HG02885 (cell line): ENCODE results near the gene ENPP7.

Source experiments
- ATAC-seq: cut with Tn5 transposase; IDR thresholded peaks from one replicate; pipeline ENCODE4 v1.9.1; 2021; ENCODE audit warnings: mild to moderate bottlenecking; ENCODE audit not compliant: unreplicated experiment, poor library complexity

The ENPP7 gene, protein sequence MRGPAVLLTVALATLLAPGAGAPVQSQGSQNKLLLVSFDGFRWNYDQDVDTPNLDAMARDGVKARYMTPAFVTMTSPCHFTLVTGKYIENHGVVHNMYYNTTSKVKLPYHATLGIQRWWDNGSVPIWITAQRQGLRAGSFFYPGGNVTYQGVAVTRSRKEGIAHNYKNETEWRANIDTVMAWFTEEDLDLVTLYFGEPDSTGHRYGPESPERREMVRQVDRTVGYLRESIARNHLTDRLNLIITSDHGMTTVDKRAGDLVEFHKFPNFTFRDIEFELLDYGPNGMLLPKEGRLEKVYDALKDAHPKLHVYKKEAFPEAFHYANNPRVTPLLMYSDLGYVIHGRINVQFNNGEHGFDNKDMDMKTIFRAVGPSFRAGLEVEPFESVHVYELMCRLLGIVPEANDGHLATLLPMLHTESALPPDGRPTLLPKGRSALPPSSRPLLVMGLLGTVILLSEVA

DNA sequence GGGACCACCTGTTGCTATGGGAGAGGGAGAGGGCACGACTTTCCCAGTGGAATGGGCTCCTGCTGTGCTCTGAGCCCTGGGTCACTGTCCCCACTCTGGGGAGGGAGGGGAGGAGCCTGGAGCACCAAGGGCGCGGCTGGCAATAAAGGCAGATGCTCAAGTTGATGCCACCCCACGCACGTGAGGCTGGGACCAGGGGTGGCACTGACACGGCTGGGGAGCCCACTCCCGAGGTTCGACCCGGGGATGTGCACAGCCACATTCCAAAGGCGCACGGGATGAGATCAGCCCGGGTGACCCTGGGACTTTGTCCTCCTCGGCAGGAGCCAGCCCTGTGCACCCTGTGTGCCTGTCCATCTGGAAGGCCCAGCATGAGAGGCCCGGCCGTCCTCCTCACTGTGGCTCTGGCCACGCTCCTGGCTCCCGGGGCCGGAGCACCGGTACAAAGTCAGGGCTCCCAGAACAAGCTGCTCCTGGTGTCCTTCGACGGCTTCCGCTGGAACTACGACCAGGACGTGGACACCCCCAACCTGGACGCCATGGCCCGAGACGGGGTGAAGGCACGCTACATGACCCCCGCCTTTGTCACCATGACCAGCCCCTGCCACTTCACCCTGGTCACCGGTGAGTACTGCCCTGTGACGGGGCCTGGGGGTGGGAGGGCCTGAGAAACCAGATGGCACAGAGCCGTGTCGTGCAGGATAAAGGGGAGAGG is at the start of gene ENPP7:
ENPP7 (plus strand) TSS at position 175 of the 715 bp plus-strand sequence; CDS start at position 372, 197 bp downstream.
- no peak for ATAC-seq

DNA sequence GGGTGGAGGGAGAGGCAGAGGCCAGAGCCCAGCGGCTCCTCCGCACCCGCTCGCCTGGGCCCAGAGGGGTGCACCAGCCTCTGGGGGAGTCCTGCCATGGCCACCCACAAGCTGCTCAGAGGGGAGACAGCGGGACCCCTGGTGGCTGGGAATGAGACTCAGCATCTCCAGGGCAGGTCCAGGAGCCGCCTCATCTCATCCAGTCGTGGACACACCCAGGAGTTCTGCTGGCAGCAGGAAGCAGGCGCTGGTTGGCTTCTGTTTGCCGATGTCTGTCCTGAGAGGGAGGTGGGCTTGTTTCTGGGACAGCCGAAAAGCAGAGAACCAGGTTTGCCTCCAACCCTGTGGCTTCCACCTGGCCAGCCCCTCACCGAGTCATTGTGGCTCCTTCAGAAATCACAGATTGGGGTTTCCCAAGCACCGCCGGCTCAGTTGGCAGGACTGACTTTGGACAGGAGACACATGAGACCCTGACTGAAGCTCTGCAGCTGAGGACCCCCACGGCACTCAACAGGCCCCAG is 49.6 kb upstream of the ENPP7 start:
- ATAC-seq = no peak

DNA sequence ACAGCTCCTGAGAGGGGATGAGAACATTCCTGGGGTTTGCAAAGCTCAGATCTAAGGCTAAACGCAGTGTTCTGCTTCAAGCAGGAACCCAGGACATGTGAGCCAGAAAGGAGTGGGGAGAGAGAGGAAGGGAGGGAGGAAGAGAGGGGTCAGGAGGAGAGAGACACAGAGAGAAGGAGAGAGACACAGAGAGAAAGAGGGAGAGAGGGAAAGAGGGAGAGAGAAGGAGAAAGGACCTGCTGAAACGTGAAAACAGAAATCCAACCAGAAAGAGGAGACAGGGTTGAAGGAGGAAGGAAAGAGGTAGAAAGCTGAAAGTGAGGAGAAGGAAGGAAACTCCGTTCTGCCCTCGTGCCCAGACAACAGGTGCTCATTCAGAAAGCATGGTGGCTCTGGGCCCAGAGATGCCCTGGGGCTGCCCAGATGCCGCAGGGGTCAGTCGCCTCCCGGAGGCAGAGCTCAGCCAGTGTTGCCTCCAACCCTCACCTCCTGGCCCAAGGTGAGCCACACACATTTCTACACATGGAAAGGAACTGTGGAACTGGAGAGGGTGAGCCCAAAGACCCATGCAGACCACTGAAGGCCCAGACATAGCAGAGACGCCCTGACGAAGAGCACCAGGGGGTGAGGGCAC is 49.0 kb upstream of the ENPP7 start:
- no peak for ATAC-seq

DNA sequence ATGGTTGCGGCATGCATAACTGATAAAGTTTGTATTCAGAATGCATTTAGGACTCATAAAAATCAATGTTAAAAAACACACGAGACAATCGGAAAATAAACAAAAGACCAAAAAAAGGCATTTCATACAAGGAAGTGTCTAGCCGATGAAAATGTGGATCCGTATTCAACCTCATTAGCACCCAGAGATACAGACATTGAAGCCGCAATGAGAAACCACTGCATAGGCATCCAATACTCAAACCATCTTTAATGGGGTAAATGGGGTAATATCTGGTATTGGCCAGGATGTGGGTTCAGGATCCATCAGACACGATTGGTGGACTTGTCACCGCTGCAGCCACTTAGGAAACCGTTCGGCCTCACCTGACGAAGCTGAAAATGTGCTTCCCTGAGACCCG is 47.4 kb upstream of the ENPP7 start:
- no peak for ATAC-seq

DNA sequence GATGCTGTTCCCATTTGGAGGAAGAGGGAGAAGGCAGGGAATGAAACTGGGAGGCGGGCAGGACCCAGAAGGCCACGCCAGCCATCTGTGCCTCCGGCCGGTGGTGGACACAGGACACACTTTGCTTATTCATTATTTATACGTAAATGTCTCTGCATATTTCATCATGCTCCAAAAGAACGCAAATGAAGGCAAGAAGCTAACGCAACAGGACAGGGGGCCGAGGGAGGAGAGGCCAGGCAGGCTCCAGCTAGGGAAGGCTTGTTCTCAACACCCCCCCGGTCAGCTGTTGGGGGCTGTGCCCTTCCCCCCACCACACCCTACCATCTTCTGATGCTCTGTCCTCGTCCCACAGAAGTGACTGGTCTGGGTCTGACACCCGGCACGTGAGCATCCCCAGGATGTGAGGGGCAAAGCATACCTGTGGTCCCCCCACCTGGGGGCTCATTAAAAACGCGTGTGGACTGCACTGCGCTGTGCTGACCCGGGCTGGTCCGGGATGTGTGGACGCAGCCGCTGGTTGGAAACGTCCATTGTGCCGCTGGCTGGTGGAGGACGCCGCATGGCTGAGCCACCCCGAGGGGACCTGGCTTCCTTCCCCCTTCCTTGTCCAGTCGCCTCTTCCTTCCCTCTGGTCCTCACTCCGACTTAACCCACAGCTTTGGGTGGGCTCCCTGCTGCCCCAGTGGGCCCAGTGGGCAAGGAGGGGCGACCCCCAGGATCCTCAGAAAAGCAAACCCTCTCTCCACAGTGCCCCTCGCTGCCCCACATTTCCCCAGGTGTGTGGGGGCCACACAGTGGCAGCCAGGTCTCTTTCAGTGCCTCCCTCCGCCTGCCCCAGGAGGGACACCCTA is 46.4 kb upstream of the ENPP7 start:
- no peak for ATAC-seq

DNA sequence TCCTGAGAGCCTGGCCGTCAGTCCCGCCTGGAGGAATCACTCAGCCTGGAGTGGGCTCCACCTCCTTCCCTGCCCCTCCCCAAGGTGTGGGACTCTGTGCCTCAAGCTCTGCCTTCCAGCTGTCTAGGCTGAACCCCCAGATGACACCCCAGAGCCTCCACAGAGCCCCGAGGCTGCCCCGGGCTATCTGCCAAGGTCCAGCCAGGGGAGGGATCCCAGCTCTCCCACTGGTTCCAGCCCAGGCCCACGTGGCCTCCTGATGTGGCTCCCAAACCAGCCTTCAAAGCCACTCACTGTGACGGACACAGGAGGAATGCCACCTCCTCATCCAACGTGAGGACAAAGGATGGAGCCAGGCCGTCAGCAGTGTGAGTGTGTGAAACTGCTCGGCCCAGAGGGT is 45.6 kb upstream of the ENPP7 start:
- ATAC-seq = no peak

DNA sequence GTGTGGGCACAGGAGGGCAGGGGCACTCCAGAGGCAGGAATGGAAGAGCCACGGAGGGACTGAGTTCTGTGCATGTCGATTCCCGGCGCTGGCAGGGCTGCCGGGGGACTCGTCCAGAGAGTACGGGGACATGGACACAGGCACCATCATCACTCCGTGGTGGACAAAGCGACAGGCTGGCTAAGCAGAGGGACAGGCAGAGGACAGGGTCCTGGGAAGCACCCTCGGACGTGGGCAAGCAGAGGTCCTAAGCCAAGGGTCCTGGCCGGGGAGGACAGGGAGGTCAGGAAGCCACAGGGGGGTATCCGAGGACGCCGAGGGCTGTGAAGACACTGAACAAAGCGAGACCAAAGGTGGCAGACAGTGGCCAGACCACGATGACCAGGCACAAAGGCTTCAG is 44.3 kb upstream of the ENPP7 start:
- no peak for ATAC-seq

DNA sequence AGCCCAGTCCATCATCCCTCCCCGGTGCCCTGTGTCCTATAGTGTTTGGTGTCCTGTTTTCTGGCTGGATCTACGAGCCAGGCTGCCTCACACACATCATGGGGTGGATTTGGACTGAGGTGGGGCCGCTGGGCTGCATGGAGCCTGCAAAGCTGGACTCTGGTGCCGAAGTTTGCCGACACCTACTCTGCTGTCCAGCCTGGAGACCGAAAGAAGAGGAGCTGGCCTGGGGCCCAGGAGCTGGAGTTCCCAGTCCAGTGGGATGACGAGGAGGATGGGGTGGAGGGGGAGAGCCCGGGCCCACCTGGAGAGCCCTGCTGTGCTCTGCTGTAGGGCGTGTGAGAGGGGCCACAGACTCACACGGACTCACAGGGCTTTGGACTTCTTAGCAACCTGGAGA is 40.3 kb upstream of the ENPP7 start:
- ATAC-seq = no peak

DNA sequence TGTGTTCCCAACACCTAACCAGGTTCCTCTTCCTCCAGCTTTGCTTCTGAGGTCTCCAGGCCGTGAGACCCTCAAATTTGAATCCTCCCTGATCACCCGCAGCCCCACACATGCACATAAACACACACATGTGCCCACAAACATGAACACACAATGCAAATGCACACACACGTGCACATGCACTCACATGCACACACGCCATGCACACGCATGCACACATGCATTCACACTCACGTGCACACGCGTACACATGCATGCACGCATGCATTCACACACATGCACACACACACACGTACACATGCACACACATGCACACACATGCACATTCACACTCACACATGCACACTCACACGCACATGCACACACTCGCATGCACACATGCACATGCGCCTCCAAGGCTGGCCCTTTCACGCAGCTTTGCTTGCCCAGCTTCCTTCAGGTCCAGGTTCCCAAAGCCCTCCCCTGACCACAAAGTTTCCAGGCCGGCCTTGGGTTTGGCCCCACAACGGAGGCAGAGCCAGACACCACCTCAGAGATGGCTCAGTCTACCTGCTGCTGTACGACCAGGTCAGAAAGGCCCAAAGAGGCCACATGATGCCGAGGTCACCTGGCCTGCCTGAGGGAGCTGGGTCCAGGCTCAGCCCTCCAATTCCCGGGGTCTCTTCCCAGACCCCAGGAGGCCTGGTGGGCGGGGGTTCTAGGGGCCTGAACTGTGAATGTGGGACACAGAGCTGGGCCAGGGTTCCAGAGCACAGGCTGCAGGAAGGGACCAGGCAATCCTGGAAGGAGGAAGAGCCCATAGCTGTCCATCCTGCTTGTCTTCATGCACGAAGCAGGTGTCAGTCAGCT is 39.5 kb upstream of the ENPP7 start:
- no peak for ATAC-seq

DNA sequence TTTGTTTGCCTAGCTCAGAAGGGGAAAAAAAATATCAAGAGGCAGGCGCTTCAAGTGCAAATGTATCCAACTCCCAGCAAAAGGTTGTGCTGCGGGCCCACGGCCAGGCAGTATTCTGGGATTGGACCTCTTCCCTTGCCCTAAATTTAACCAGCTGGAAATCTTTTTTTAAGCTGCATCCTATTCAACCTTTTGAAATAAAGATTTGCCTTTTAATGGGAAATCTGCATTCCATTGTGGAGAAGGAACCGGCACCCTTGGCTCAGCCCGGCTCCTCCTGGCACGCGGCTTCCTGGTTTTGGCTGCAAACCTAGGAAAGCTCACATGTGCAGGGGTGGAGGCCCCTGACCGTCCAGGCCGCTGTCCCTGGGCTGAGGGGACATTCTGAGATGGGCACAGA is 38.8 kb upstream of the ENPP7 start:
- ATAC-seq = no peak

DNA sequence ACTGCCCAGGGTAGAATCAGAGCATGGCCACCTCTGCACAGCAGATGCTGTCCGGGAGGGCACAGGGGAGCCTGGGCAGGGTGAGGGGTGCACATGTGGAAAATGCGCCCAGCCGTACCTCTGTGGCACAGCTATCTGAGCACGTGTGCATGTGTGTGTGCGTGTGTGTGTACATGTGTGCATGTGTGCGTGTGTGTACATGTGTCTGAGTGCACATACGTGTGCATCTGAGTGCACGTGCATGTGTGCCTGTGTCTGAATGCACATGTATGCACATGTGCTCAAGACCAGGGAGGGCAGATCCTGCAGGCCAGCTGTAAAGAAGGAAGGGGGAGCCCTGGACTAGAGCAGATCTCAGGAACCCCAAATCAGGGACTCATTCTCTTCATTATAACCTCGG is 37.3 kb upstream of the ENPP7 start:
- ATAC-seq = no peak

DNA sequence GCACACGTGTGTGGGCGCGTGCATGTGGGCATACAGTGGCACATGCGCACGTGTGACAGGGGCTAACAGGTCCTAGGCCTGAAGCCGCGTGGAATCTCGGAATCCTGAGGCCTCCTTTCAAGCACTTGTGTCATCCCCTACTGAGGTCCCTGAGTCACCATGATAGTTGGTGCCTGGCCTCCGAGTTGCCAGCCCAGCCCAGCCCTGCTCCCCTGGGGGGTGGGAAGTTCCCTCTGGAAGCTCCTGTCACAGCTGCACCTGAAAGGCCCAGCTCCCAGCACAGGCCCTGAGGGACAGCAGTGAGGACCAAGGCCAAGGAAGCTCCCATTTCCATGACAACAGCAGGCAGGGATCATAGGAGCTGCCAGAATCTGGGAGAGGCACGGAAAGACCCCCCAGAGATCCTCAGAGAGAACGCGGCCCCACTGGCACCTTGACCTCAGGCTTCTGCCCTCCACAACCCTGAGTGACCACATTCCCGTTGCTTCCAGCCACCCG is 35.4 kb upstream of the ENPP7 start:
- ATAC-seq = no peak

DNA sequence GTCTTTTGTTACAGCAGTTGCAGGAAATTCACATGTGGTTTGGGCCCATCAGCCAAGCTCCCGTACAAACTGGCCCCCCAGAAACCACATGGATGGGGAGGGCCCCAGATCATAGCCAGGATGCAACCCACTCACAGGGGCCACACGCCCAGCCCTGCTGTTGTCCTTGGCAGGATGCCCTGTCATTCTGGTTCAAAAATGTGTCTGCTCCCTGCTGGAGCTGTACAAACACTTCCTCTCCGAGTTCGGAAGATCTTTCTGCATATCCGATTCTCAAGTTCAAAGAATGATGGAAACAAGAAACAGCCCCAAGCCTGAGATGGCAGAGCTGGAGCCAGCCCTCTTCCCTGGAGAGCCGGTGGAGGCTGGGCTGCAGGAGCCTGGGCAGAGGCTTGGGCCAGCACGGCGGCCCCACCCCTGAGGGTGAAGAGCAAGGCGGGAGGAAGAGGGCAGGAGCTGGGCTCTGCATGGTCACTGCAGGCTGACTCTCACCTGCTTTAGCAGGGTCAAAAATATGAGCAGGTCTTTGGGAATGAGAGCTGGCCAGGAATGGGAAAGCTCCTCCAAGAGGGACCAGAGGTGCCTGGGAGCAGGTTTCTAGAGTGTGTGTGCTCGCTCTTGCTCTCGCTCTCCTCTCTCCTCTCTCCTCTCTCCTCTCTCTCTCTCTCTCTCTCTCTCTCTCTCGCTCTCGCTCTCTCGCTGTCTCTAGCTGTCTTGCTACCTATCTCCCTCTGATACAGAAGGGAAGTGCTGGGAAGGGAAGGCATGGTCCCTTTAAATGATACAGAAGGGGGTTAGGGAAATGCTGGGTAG is 34.7 kb upstream of the ENPP7 start:
- no peak for ATAC-seq

DNA sequence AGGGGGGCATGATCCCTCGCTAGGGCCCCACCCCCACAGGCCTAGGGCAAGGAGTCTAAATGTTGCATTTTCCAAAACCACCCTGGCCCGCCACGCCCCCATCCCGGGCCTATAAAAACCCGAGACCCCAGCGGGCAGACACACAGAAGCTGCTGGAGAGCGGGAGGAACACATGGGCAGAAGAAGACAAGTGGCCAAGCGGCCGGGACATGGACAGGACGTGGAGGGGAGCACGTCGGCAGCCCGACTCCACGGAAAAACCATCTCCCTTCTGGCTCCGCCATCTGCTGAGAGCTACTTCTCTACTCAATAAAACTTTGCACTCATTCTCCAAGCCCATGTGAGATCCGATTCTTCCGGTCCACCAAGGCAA is 34.1 kb upstream of the ENPP7 start:
- ATAC-seq = no peak

DNA sequence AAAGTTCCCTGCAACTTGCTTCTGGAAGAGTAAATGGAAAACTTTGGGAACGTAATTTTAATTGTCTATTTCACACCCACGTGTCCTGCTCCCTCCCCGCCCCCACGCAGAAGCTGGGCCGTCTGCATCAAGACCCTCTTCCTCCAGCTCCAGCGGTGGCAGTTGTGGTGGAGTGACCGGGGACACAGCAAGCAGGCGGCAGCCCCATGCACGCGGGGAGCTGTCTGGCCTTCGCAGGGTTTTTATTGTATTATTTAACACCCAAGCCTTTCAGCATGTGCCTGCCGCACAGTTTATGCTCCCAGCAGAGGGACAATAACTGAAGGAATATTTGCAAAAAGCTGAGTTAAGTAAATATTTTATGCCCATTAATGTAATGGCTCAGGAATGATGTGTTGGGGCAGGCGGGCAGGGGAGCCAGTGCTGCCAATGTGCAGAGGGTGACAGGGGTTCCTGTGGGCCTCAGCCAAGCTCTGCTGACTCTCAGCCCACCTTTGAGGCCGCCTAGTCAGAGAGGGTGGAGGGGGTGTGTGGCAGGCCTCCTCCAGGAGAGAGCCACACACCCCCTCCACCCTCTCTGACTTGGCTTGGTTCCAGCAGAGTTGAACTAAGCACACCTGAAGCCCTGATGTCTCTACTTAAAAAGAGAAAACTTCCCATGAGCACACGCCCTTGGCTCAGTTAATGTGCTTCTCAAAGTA is 32.4 kb upstream of the ENPP7 start:
- ATAC-seq = no peak

DNA sequence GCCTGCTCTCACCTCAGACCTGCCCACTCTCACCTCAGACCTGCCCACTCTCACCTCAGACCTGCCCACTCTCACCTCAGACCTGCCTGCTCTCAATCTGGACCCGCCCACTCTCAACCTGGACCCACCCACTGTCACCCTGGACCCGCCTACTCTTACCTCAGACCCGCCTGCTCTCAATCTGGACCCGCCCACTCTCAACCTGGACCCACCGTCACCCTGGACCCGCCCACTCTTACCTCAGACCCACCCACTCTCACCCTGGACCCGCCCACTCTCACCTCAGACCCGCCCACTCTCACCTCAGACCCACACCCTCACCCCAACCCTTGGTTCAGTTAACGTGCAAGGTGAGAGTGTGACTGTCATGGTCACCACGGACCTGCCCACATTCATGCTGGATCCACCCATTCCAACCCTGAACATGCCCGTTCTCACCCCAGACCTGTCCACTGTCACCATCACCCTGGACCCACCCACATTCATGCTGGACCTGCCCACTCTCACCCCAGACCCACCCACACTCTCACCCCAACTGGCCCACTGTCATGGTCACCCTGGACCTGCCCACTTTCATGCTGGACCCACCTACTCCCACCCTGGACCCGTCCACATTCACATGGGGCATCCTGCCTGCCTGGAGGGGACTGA is 31.2 kb upstream of the ENPP7 start:
- ATAC-seq = no peak

DNA sequence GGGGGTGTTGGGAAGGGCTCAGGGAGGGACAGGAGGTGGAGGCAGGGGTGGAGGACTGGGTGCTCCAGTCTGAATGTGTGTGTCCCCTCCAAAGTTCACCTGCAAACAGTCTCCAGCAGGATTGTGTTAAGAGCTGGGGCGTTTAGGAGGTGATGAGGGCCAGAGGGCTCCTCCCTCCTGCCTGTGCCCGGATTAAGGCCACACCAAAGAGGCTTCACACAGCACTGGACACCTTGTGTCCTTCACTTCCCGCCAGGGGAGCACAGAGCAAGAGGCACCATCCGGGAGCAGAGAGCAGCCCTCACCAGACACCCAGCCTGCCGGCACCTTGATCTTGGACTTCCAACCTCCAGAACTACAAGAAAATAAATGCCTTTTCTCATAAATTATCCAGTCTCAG is 30.2 kb upstream of the ENPP7 start:
- no peak for ATAC-seq
